ENCODE data around the gene DBF4. TPM values are rescaled to one million over a fixed set of nuclear protein-coding genes. Genes with fewer than 3 reads are reported as not detected.
"Not testable (repeated sequence)": the region's sequence is repeated elsewhere in the genome, so short reads cannot be mapped to it uniquely, and the experiment has no call there.

The DBF4 gene
- total RNA-seq, 1 donor: 31.1 TPM

GRCh38 chr7:87885018-87885417 lies 8.7 kb downstream of the DBF4 start:
- no peak overlapping the region for H3K4me3 ChIP-seq (ENCODE audit: low read depth, low read length)
- no peak for TF ChIP-seq CTCF (IDR thresholded peaks at IDR 0.05; ENCODE audit: insufficient read depth, low read depth, low read length)
- no peak for DNase-seq (ENCODE audit: low read depth)

GRCh38 chr7:87886875-87887274 lies 10.6 kb downstream of the DBF4 start:
- no peak overlapping the region for H3K4me3 ChIP-seq (ENCODE audit: low read depth, low read length)
- TF ChIP-seq CTCF (IDR thresholded peaks at IDR 0.05; ENCODE audit: insufficient read depth, low read depth, low read length): peak; percentile 45
- DNase-seq (ENCODE audit: low read depth): peak; percentile 70

GRCh38 chr7:87895363-87895762 lies 19.1 kb downstream of the DBF4 start:
- no peak for TF ChIP-seq CTCF (IDR thresholded peaks at IDR 0.05; ENCODE audit: insufficient read depth, low read depth, low read length)
- no peak overlapping the region for H3K4me3 ChIP-seq (ENCODE audit: low read depth, low read length)
- no peak for DNase-seq (ENCODE audit: low read depth)

- no peak overlapping the region for H3K4me3 ChIP-seq (ENCODE audit: low read depth, low read length)
- no peak for TF ChIP-seq CTCF (IDR thresholded peaks at IDR 0.05; ENCODE audit: insufficient read depth, low read depth, low read length)
- no peak for DNase-seq (ENCODE audit: low read depth)
Observed at GRCh38 chr7:87899255-87899654, 23.0 kb downstream of the DBF4 start.

GRCh38 chr7:87907136-87907906 lies 31.0 kb downstream of the DBF4 start:
- not testable (repeated sequence) for H3K4me3 ChIP-seq (ENCODE audit: low read depth, low read length)
- DNase-seq (ENCODE audit: low read depth): peak; percentile 45

- not testable (repeated sequence) for DNase-seq (ENCODE audit: low read depth); H3K4me3 ChIP-seq (ENCODE audit: low read depth, low read length)
Observed at GRCh38 chr7:87908814-87909213, 32.5 kb downstream of the DBF4 start.

GRCh38 chr7:87912121-87912520 lies 35.8 kb downstream of the DBF4 start:
- no peak overlapping the region for H3K4me3 ChIP-seq (ENCODE audit: low read depth, low read length)
- no peak for TF ChIP-seq CTCF (IDR thresholded peaks at IDR 0.05; ENCODE audit: insufficient read depth, low read depth, low read length)
- DNase-seq (ENCODE audit: low read depth): no peak

- TF ChIP-seq CTCF (IDR thresholded peaks at IDR 0.05; ENCODE audit: insufficient read depth, low read depth, low read length): no peak
- no peak overlapping the region for H3K4me3 ChIP-seq (ENCODE audit: low read depth, low read length)
- DNase-seq (ENCODE audit: low read depth): no peak
Observed at GRCh38 chr7:87918740-87919139, 42.4 kb downstream of the DBF4 start.

All from fibroblast of villous mesenchyme (primary cell).